HEK293T (cell line): ENCODE data around the gene ZFHX2.
A peak's percentile ranks its signal among the peaks of the same experiment; 100 is the strongest.
"Not testable (repeated sequence)": the region's sequence is repeated elsewhere in the genome, so short reads cannot be mapped to it uniquely, and the experiment has no call there.

Experiments
- CTCF ChIA-PET: fragments of 350-600 bp; formaldehyde crosslinking; extraction: SDS; loops from one replicate; lab custom pipeline; 2021; ENCODE audit warnings: antibody characterized with exemption, inconsistent platforms; lab: Yijun Ruan, JAX
- POLR2A ChIA-PET: fragments of 350-600 bp; formaldehyde crosslinking; extraction: SDS; loops from one replicate; lab custom pipeline; 2020; ENCODE audit warnings: antibody characterized with exemption, inconsistent platforms; lab: Yijun Ruan, JAX
- DNase-seq: peaks from one replicate; pipeline ENCODE4 v3.0.0; 2012; ENCODE audit warnings: mixed read lengths; ENCODE audit errors: extremely low spot score
- ARNT ChIP-seq: fragments of 450-650 bp; IDR thresholded peaks from 2 replicates; pipeline ENCODE4 v1.6.1; 2017; ENCODE audit warnings: mild to moderate bottlenecking
- BHLHE40 ChIP-seq: fragments of 450-650 bp; IDR thresholded peaks from 2 replicates; pipeline ENCODE4 v1.6.1; 2016; ENCODE audit warnings: mild to moderate bottlenecking, moderate library complexity, borderline replicate concordance
- CTBP1 ChIP-seq: fragments of 450-650 bp; IDR thresholded peaks from 2 replicates; pipeline ENCODE4 v1.6.1; 2016; ENCODE audit warnings: borderline replicate concordance
- ELF4 ChIP-seq: fragments of 450-650 bp; IDR thresholded peaks from 2 replicates; pipeline ENCODE4 v1.6.1; 2017; ENCODE audit warnings: antibody characterized with exemption
- FOXA1 ChIP-seq: fragments of 450-650 bp; IDR thresholded peaks from 2 replicates; pipeline ENCODE4 v1.6.1; 2016; ENCODE audit warnings: mild to moderate bottlenecking
- FOXK2 ChIP-seq: fragments of 450-650 bp; IDR thresholded peaks from 2 replicates; pipeline ENCODE4 v1.6.1; 2016; ENCODE audit warnings: mild to moderate bottlenecking
- FOXM1 ChIP-seq: fragments of 450-650 bp; IDR thresholded peaks from 2 replicates; pipeline ENCODE4 v1.6.1; 2017; ENCODE audit warnings: mild to moderate bottlenecking, borderline replicate concordance
- HDGF ChIP-seq: fragments of 450-650 bp; IDR thresholded peaks from 2 replicates; pipeline ENCODE4 v1.6.1; 2017; ENCODE audit warnings: antibody characterized with exemption, borderline replicate concordance
- L3MBTL2 ChIP-seq: fragments of 450-650 bp; conservative IDR thresholded peaks from 2 replicates; pipeline ENCODE4 v1.6.1; 2016; ENCODE audit warnings: mild to moderate bottlenecking
- LEF1 ChIP-seq: fragments of 450-650 bp; IDR thresholded peaks from 2 replicates; pipeline ENCODE4 v1.6.1; 2017; ENCODE audit warnings: mild to moderate bottlenecking, borderline replicate concordance
- NFRKB ChIP-seq: fragments of 450-650 bp; IDR thresholded peaks from 2 replicates; pipeline ENCODE4 v1.6.1; 2016; ENCODE audit warnings: mild to moderate bottlenecking, moderate library complexity
- SP1 ChIP-seq: fragments of 450-650 bp; IDR thresholded peaks from 2 replicates; pipeline ENCODE4 v1.6.1; 2017
- SUZ12 ChIP-seq: fragments of 450-650 bp; IDR thresholded peaks from 2 replicates; pipeline ENCODE4 v1.6.1; 2016; ENCODE audit warnings: mild to moderate bottlenecking
- TARDBP ChIP-seq: fragments of 450-650 bp; IDR thresholded peaks from 2 replicates; pipeline ENCODE4 v1.6.1; 2016
- ZNF384 ChIP-seq: fragments of 450-650 bp; IDR thresholded peaks from 2 replicates; pipeline ENCODE4 v1.6.1; 2016
- TF ChIP-seq, protein P1 (sequence below): fragments of 450-650 bp; IDR thresholded peaks from 2 replicates; pipeline ENCODE4 v1.6.1; 2016

The ZFHX2 gene

DNA sequence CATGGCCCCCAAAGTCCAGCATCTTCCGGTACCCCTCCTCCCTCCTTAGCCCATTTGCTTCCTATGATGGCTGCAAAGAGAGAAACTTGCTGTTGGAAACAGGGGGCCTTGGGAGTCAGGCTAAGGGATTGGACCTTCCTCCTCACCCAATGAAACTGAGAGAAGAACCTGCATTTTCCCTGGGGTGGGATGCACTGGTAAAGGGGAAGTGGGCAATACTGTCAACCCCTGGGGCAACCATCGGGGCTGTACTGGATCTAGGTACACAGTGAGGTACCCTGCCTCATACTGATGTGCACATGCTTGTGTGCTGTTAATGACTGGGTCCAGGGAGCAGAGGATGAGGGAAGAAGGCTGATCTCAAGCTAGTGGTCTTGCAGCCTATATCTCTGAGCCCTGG is 38.0 kb upstream of the ZFHX2 start:
- ChIA-PET CTCF (interaction anchor here (0.7 to 1.6 kb wide), 5 partner anchors 42 to 337 kb away, joined by 3 to 8 read pairs (median 4); no protein-coding TSS in a partner anchor), POLR2A (interaction anchor here (1.0 kb wide), 1 partner anchor 11 kb away, joined by 3 read pairs; no protein-coding TSS in a partner anchor)
- TF ChIP-seq BHLHE40 (no peak), NFRKB (no peak), SP1 (no peak), LEF1 (no peak), ZNF384 (no peak), SUZ12 (no peak), FOXA1 (no peak), CTBP1 (no peak), L3MBTL2 (no peak), HDGF (no peak), TARDBP (no peak), ARNT (no peak), FOXM1 (no peak), FOXK2 (no peak), ELF4 (no peak)
- TF ChIP-seq, protein P1, sequence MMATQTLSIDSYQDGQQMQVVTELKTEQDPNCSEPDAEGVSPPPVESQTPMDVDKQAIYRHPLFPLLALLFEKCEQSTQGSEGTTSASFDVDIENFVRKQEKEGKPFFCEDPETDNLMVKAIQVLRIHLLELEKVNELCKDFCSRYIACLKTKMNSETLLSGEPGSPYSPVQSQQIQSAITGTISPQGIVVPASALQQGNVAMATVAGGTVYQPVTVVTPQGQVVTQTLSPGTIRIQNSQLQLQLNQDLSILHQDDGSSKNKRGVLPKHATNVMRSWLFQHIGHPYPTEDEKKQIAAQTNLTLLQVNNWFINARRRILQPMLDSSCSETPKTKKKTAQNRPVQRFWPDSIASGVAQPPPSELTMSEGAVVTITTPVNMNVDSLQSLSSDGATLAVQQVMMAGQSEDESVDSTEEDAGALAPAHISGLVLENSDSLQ = no peak
- DNase-seq = no peak

DNA sequence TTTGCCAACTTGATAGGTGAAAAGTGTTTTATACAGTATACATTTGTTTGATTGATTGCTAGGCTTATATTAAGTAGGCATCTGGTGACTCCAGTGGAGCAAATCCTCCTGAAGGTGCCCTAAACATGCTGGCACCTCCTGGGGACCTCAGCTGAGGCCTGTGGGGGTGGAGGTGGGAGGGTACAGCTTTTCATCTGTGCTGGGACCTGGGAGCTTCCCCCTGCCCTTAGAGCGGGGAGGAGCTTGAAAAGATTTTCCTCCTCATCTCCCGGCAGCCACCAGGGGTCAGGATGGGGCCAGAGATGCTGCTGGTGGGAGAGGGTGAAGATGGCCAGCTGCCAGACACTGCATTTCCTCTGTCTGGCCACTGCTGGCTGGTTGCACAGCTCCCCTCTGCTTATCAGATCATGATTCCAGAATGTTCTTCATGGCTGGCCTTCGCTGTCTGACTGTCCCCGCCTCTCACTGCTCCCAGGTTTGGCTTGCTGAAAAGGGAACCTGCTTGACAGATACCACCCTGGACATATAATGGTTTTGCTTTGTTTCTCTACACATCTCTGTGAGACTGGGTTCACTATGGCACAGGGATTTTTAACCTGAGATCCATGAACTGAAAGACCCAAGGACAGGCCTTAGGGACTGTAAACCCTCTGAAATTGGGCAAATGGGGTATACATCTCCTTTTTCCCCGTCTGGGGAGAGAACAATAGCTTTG is 37.5 kb upstream of the ZFHX2 start:
- DNase-seq = peak; percentile 87
- ChIA-PET CTCF (interaction anchor here (0.7 to 1.6 kb wide), 10 partner anchors 14 to 338 kb away, joined by 3 to 8 read pairs (median 3); no protein-coding TSS in a partner anchor), POLR2A (interaction anchor here (1.0 kb wide), 1 partner anchor 12 kb away, joined by 3 read pairs; no protein-coding TSS in a partner anchor)
- TF ChIP-seq SP1 = no peak
- TF ChIP-seq ELF4 = no peak
- TF ChIP-seq BHLHE40 = no peak
- TF ChIP-seq FOXK2 = no peak
- no peak for TF ChIP-seq HDGF
- no peak for TF ChIP-seq NFRKB
- TF ChIP-seq, protein P1 = no peak
- TF ChIP-seq LEF1 = no peak
- no peak for TF ChIP-seq ARNT
- no peak for TF ChIP-seq FOXM1
- TF ChIP-seq TARDBP = no peak
- no peak for TF ChIP-seq FOXA1
- no peak for TF ChIP-seq SUZ12
- no peak for TF ChIP-seq L3MBTL2
- TF ChIP-seq ZNF384 = no peak
- TF ChIP-seq CTBP1 = no peak

- CTCF ChIA-PET = not testable (repeated sequence)
Measured at GRCh38 chr14:23584527-23585203, 33.1 kb upstream of the ZFHX2 start.

DNA sequence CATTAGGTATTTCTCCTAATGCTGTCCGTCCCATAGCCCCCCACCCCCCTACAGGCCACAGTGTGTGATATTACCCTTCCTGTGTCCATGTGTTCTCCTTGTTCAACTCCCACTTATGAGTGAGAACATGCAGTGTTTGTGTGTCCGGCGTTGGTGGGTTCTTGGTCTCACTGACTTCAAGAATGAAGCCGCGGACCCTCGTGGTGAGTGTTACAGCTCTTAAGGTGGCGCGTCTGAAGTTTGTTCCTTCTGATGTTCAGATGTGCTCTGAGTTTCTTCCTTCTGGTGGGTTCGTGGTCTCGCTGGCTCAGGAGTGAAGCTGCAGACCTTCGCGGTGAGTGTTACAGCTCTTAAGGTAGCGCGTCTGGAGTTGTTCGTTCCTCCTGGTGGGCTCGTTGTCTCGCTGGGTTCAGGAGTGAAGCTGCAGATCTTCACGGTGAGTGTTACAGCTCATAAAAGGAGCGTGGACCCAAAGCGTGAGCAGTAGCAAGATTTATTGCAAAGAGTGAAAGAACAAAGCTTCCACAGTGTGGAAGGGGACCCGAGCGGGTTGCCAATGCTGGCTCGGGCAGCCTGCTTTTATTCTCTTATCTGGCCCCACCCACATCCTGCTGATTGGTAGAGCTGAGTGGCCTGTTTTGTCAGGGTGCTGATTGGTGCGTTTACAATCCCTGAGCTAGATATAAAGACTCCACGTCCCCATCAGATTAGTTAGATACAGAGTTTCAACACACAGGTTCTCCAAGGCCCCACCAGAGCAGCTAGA is 32.4 kb upstream of the ZFHX2 start:
- CTCF ChIA-PET, POLR2A ChIA-PET, DNase-seq: not testable (repeated sequence)

More at GRCh38 chr14:23584527-23585203, 33.1 kb upstream of the ZFHX2 start:
- DNase-seq, POLR2A ChIA-PET: not testable (repeated sequence)

GRCh38 chr14:23582906-23583760 is 31.6 kb upstream of the ZFHX2 start:
- DNase-seq = no peak
- no peak for TF ChIP-seq CTBP1
- TF ChIP-seq BHLHE40 = no peak
- TF ChIP-seq NFRKB = no peak
- TF ChIP-seq SUZ12 = no peak
- TF ChIP-seq, protein P1 = no peak
- TF ChIP-seq FOXK2 = no peak
- no peak for TF ChIP-seq FOXM1
- no peak for TF ChIP-seq ZNF384
- no peak for TF ChIP-seq ARNT
- TF ChIP-seq TARDBP = no peak
- TF ChIP-seq ELF4 = no peak
- no peak for TF ChIP-seq L3MBTL2
- no peak for TF ChIP-seq SP1
- ChIA-PET CTCF (interaction anchor here (0.6 kb wide), 1 partner anchor 710 kb away, joined by 4 read pairs; no protein-coding TSS in a partner anchor), POLR2A (interaction anchor here (0.8 kb wide), 1 partner anchor 14 kb away, joined by 3 read pairs; no protein-coding TSS in a partner anchor)
